ENCODE measurements around the gene HMCN1.

DNA sequence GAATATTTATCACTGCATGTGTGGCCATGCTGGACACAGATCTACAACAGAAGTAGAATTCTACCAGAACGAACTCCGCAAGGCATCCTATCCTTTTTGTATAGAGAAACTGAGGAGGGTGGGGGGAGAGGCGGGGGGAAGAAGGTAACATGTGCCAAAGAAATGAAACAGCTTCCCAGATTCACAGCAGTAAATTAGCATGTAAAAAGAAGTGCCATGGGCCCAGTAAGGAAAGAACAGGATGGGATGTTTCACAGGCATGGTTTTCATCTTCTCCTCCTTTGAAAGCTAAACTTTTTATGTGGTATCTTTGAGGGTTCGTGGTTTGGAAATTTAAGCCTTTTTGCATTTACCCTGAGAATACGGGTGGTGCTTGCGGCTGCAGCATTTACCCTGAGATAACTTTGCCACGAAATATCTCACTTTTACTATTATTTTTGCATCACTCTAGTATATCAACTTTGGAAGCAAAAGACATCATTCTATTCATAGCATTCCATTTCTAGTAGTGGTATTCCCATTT is 471.9 kb downstream of the HMCN1 start:
- TF ChIP-seq, protein P1, sequence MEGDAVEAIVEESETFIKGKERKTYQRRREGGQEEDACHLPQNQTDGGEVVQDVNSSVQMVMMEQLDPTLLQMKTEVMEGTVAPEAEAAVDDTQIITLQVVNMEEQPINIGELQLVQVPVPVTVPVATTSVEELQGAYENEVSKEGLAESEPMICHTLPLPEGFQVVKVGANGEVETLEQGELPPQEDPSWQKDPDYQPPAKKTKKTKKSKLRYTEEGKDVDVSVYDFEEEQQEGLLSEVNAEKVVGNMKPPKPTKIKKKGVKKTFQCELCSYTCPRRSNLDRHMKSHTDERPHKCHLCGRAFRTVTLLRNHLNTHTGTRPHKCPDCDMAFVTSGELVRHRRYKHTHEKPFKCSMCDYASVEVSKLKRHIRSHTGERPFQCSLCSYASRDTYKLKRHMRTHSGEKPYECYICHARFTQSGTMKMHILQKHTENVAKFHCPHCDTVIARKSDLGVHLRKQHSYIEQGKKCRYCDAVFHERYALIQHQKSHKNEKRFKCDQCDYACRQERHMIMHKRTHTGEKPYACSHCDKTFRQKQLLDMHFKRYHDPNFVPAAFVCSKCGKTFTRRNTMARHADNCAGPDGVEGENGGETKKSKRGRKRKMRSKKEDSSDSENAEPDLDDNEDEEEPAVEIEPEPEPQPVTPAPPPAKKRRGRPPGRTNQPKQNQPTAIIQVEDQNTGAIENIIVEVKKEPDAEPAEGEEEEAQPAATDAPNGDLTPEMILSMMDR (conservative IDR thresholded peaks at IDR 0.05; ENCODE audit: low read depth in 2 of 2) = no peak
- TF ChIP-seq JUNB (IDR thresholded peaks at IDR 0.05; ENCODE audit: unreplicated experiment) (no peak), CREB1 (CRISPR knock-in tag; IDR thresholded peaks at IDR 0.05; ENCODE audit: low read depth) (no peak), POLR2AphosphoS5 (IDR thresholded peaks at IDR 0.05; ENCODE audit: low read depth) (no peak), EZH2 (IDR thresholded peaks at IDR 0.05; ENCODE audit: low read depth, unreplicated experiment) (no peak), ZNF331 (CRISPR knock-in tag; IDR thresholded peaks at IDR 0.05; ENCODE audit: low read depth) (no peak), EZH2phosphoT487 (IDR thresholded peaks at IDR 0.05; ENCODE audit: unreplicated experiment) (no peak), NANOG (IDR thresholded peaks at IDR 0.05; ENCODE audit: borderline replicate concordance) (no peak), ZNF114 (CRISPR knock-in tag; IDR thresholded peaks at IDR 0.05) (no peak)
- TF ChIP-seq, protein P2, sequence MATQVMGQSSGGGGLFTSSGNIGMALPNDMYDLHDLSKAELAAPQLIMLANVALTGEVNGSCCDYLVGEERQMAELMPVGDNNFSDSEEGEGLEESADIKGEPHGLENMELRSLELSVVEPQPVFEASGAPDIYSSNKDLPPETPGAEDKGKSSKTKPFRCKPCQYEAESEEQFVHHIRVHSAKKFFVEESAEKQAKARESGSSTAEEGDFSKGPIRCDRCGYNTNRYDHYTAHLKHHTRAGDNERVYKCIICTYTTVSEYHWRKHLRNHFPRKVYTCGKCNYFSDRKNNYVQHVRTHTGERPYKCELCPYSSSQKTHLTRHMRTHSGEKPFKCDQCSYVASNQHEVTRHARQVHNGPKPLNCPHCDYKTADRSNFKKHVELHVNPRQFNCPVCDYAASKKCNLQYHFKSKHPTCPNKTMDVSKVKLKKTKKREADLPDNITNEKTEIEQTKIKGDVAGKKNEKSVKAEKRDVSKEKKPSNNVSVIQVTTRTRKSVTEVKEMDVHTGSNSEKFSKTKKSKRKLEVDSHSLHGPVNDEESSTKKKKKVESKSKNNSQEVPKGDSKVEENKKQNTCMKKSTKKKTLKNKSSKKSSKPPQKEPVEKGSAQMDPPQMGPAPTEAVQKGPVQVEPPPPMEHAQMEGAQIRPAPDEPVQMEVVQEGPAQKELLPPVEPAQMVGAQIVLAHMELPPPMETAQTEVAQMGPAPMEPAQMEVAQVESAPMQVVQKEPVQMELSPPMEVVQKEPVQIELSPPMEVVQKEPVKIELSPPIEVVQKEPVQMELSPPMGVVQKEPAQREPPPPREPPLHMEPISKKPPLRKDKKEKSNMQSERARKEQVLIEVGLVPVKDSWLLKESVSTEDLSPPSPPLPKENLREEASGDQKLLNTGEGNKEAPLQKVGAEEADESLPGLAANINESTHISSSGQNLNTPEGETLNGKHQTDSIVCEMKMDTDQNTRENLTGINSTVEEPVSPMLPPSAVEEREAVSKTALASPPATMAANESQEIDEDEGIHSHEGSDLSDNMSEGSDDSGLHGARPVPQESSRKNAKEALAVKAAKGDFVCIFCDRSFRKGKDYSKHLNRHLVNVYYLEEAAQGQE (IDR thresholded peaks at IDR 0.05; ENCODE audit: unreplicated experiment) = no peak
- TF ChIP-seq, protein P3, sequence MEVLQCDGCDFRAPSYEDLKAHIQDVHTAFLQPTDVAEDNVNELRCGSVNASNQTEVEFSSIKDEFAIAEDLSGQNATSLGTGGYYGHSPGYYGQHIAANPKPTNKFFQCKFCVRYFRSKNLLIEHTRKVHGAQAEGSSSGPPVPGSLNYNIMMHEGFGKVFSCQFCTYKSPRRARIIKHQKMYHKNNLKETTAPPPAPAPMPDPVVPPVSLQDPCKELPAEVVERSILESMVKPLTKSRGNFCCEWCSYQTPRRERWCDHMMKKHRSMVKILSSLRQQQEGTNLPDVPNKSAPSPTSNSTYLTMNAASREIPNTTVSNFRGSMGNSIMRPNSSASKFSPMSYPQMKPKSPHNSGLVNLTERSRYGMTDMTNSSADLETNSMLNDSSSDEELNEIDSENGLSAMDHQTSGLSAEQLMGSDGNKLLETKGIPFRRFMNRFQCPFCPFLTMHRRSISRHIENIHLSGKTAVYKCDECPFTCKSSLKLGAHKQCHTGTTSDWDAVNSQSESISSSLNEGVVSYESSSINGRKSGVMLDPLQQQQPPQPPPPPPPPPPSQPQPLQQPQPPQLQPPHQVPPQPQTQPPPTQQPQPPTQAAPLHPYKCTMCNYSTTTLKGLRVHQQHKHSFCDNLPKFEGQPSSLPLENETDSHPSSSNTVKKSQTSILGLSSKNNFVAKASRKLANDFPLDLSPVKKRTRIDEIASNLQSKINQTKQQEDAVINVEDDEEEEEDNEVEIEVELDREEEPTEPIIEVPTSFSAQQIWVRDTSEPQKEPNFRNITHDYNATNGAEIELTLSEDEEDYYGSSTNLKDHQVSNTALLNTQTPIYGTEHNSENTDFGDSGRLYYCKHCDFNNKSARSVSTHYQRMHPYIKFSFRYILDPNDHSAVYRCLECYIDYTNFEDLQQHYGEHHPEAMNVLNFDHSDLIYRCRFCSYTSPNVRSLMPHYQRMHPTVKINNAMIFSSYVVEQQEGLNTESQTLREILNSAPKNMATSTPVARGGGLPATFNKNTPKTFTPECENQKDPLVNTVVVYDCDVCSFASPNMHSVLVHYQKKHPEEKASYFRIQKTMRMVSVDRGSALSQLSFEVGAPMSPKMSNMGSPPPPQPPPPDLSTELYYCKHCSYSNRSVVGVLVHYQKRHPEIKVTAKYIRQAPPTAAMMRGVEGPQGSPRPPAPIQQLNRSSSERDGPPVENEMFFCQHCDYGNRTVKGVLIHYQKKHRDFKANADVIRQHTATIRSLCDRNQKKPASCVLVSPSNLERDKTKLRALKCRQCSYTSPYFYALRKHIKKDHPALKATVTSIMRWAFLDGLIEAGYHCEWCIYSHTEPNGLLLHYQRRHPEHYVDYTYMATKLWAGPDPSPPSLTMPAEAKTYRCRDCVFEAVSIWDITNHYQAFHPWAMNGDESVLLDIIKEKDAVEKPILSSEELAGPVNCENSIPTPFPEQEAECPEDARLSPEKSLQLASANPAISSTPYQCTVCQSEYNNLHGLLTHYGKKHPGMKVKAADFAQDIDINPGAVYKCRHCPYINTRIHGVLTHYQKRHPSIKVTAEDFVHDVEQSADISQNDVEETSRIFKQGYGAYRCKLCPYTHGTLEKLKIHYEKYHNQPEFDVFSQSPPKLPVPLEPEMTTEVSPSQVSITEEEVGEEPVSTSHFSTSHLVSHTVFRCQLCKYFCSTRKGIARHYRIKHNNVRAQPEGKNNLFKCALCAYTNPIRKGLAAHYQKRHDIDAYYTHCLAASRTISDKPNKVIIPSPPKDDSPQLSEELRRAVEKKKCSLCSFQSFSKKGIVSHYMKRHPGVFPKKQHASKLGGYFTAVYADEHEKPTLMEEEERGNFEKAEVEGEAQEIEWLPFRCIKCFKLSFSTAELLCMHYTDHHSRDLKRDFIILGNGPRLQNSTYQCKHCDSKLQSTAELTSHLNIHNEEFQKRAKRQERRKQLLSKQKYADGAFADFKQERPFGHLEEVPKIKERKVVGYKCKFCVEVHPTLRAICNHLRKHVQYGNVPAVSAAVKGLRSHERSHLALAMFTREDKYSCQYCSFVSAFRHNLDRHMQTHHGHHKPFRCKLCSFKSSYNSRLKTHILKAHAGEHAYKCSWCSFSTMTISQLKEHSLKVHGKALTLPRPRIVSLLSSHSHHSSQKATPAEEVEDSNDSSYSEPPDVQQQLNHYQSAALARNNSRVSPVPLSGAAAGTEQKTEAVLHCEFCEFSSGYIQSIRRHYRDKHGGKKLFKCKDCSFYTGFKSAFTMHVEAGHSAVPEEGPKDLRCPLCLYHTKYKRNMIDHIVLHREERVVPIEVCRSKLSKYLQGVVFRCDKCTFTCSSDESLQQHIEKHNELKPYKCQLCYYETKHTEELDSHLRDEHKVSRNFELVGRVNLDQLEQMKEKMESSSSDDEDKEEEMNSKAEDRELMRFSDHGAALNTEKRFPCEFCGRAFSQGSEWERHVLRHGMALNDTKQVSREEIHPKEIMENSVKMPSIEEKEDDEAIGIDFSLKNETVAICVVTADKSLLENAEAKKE (CRISPR knock-in tag; IDR thresholded peaks at IDR 0.05) = no peak
